HL-60/S4 treated with retinoic acid at 250 ng/mL for 4 days and 3 days (cell line): ENCODE data around the gene SLC25A48.

ENCODE experiments used
- in situ Hi-C: fragments of 300-500 bp; cut with MboI; formaldehyde crosslinking; loops from 2 replicates; pipeline ENCODE4 v1.7.0; 2022; ENCODE audit warnings: low sequenced_read_pairs

Gene SLC25A48

GRCh38 chr5:135879591-135879990 is 45.1 kb downstream of the SLC25A48 start:
- in situ Hi-C loops = loop anchor here (25.0 kb wide), 1 partner anchor 333 kb away; no protein-coding TSS in a partner anchor

DNA sequence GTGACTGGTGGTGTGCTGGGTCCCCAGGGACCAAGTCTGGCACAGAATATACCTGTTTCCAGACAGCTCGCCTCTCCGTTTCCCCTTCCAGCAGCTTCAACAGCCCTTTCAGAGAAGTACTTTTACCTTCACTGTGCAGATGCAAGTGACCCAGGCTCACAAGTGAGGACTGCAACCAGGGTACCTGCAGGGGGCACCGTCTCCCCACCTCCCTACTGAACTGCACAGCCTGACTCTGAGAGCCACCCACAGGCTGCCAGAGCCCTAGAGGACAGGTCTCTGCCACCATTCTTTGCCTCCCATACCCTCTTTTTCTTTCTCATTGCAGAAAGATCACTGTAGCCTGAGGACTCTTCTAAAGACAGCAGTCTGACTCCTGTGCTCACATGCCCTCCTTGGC is 45.8 kb downstream of the SLC25A48 start:
- in situ Hi-C loops = loop anchor here (25.0 kb wide), 1 partner anchor 332 kb away; no protein-coding TSS in a partner anchor

DNA sequence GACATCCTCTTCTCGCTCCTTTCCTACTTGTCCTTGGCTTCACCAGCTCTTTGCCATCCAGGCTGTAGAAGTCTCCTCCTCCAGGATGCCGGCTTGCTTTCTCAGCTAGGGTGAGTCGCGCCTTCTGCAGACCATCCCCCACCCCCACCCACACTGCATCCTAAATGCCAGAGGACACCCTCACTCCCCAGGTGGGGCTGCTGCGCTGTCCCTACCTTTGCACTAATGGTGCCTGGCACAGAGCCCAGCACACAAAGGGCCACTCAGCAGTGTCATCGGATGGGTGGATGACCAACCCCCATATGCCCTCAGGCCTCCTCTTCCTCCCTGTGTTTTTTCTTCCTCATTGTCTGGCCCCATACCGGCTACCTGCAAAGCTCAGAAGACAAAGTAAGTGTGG is 46.3 kb downstream of the SLC25A48 start:
- in situ Hi-C loops = loop anchor here (25.0 kb wide), 1 partner anchor 332 kb away; no protein-coding TSS in a partner anchor

DNA sequence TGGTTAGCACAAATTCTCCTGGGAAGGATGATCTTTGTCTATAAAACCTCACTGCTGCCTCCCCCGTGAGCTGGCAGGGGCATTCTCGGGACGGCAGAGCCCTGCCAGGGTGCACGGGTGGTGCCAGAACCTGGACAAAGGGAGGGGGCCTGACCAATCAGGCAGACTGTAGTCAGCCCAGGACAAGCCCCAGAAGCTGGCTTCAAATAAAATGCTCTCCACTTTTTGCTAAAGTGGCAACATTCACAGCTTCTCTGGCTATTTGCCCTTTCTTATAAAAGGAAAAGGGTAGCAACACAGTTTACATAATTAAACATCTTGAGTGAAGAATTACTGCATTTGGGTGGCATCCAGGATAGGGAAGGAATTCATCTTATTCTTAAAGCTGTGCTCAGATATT is 46.8 kb downstream of the SLC25A48 start:
- in situ Hi-C loops = loop anchor here (25.0 kb wide), 1 partner anchor 331 kb away; no protein-coding TSS in a partner anchor

DNA sequence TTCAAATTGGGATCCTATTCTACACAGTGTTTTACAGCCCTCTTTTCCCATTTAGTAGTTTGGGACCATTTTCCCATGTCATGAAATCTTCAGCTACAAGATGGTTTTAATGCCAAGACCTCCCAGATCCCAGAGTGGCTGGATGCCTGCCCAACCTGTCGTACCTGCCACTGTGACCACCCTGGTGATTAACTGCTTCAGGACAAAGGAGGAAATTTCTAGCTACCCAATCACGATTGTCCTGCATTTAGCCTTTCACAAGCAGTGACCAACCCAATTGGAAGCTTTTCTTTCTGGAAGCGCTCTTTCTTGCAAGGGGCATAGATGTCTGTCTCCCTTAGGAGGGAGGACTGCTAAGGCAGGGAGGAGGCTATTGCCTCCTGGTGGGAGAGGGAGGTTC is 47.4 kb downstream of the SLC25A48 start:
- in situ Hi-C loops = loop anchor here (25.0 kb wide), 1 partner anchor 330 kb away; no protein-coding TSS in a partner anchor

GRCh38 chr5:135883026-135883425 is 48.6 kb downstream of the SLC25A48 start:
- in situ Hi-C loops = loop anchor here (25.0 kb wide), 1 partner anchor 329 kb away; no protein-coding TSS in a partner anchor

DNA sequence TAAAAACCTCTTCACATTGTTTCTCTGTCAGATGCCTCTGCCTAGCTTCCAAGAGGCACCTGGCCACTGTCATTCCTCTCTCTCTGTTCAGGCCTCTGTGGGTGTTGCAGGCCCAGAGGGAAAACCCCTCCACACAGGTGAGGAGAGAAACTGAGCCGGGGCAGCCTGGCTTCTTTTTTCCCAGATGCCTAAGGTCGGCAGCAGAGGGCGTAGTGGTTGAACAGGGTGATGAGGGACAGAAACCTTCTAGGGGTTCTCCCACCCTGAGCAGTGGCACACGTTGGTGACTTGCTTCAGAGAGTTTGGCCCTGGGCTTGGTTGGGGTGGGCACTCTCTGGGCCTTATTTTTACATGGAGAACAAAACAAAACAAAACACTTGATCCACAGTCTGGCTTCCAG is 49.0 kb downstream of the SLC25A48 start:
- in situ Hi-C loops = loop anchor here (25.0 kb wide), 1 partner anchor 329 kb away; no protein-coding TSS in a partner anchor

- in situ Hi-C loops = loop anchor here (25.0 kb wide), 1 partner anchor 327 kb away; no protein-coding TSS in a partner anchor
These were observed 50.6 kb downstream of the SLC25A48 start for GRCh38 chr5:135885031-135885430.

- in situ Hi-C loops = loop anchor here (25.0 kb wide), 1 partner anchor 326 kb away; no protein-coding TSS in a partner anchor
These were observed 51.7 kb downstream of the SLC25A48 start for GRCh38 chr5:135886136-135886535.

DNA sequence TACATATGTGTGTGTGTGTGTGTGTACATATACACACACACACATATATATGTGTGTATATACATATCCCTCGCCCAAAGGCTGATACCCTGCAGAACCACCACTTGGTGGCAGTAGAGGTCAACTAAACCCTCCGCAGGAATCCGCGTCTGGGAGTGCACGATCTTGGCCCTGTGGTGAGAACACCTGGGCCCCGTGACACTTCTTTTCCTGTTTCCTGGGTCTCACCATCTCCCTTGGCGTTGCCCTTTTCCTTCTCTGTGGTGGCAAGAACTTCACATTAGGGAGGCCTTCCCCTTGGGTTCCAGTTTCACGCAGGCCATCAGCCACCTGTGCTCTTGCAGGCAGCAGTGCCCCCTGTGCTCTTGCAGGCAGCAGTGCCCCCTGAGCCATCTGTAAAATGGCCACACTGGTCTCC is 53.0 kb downstream of the SLC25A48 start:
- in situ Hi-C loops = loop anchor here (25.0 kb wide), 1 partner anchor 325 kb away; no protein-coding TSS in a partner anchor

- in situ Hi-C loops = loop anchor here (25.0 kb wide), 1 partner anchor 324 kb away; no protein-coding TSS in a partner anchor
These were observed 53.6 kb downstream of the SLC25A48 start for GRCh38 chr5:135887881-135888614.

DNA sequence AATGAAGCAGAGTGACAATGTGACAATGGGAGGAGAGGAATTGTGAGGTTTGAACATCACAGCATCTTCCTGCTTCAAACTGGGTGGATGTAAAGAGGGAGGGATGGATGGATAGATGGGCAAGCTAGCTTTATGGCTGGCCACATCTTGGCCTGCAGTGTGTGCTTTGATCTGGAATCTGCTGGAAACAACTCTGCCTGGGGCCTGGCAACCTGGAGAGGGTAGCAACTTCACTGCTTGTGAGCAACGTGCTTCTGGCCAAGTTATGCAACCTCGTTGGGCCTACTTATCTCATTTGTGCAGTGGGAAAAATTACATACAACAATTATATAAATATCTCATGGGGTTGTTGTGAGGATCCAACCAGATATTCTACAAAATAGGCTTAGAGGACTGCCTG is 55.8 kb downstream of the SLC25A48 start:
- in situ Hi-C loops = loop anchor here (25.0 kb wide), 1 partner anchor 322 kb away; no protein-coding TSS in a partner anchor

DNA sequence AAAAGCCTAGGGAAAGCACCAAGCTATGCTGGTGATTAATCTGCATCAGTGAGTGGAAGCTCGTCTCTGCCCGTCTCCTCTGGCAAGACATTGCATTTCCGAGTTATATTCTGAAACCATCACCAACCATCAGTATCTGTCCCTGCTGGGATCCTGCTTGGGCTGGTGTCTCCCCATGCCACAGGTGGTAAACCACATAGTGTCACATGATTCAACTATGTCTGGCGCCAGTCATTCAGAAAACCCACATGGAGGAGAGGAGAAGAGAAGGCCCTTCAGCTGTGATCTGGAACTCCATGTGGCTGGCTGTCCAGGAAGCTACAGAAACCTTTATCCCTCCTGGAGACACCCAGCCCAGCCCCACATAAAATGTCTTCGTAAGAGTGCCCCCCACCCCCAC is 56.4 kb downstream of the SLC25A48 start:
- in situ Hi-C loops = loop anchor here (25.0 kb wide), 1 partner anchor 321 kb away; no protein-coding TSS in a partner anchor

- in situ Hi-C loops = loop anchor here (25.0 kb wide), 1 partner anchor 321 kb away; no protein-coding TSS in a partner anchor
These were observed 56.8 kb downstream of the SLC25A48 start for GRCh38 chr5:135891268-135891667.

DNA sequence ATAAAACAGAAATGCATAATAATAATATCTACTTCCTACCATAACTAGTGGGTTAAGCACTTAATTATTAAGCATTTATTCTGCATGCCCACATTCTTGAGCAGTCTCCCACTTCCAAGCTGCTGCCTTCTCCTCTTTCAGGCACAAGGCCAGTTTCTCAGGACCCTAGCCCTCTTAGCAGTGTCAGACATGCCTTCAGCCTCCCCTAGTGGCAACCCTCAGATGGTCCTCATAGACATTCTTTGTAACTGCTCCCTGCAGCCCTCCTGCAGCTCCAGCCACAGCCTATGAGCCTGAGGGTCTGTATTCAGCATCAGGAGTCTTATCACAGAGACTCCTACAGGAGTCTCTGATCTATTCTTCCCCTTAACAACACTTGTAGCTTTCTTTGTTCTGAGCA is 57.3 kb downstream of the SLC25A48 start:
- in situ Hi-C loops = loop anchor here (25.0 kb wide), 1 partner anchor 321 kb away; no protein-coding TSS in a partner anchor

GRCh38 chr5:135894276-135894675 is 59.8 kb downstream of the SLC25A48 start:
- in situ Hi-C loops = loop anchor here (25.0 kb wide), 1 partner anchor 318 kb away; no protein-coding TSS in a partner anchor

- in situ Hi-C loops = loop anchor here (25.0 kb wide), 1 partner anchor 318 kb away; no protein-coding TSS in a partner anchor
These were observed 60.3 kb downstream of the SLC25A48 start for GRCh38 chr5:135894789-135895188.

DNA sequence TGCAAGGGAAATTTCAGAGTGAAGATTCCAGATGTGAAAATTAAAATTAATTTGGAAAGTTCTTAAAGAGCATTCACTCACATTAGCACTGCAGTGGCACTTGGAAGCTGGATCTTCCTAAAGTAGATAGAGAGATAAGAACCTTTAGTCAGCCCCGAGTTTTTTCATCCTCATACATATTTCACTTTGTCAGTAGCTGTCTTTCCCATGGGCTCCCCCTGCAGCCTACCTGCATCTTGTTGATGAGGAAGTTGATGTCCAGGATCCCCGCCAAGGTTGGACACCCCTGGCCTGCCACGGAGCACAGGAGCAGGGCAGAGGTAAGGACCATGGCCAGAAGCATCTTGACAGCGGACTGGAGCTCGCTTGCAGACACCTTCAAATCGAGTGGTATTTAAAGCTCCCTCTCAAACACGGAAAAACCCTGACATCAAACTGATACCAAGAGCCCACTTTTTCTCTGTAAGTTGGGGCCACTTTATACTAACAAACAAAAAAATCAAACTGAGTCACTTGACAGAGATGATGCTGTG is 61.1 kb downstream of the SLC25A48 start, which contains the start of gene IL9:
Gene IL9, minus strand, starts transcription at position 368 of the 533 bp plus-strand sequence. Its CDS starts 25 bp downstream, at position 343.
- in situ Hi-C loops = loop anchor here (25.0 kb wide), 1 partner anchor 317 kb away; no protein-coding TSS in a partner anchor

DNA sequence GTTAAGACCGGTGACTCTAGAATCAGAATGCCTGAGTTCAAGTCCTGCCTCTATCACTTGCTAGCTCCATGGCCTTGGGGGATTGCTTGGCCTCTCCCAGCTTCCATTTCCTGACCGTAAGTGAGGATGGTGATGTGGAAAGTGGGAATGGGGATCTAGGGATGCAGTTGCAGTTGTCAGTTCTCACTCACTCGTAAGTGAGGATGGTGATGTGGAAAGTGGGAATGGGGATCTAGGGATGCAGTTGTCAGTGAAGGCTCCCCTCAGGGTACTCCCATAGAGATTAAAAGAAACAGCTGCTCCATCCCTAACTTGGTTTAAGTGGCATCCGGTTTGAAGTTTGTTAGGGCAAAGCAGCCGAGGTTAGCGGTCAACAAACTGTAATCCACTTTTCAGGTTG is 64.2 kb downstream of the SLC25A48 start:
- in situ Hi-C loops = loop anchor here (25.0 kb wide), 1 partner anchor 314 kb away; no protein-coding TSS in a partner anchor

DNA sequence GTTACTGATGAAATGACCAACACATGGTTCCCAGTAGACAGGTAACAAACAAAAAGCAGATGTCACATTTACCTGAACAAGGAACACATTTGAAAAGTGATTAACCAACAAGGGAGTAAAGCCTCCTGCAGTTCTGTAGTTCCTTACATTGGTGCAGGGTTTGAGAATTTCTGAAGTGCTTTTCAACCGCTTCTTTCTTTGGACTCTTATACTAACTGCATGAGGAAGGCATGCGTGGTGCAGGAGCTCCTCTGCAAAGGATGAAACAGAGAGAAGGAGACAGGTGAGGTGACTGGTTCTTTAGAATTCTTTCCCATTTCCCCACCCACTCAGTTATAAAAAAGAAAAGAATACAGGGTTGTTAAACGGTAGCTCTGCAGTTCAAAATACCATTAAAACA is 65.8 kb downstream of the SLC25A48 start:
- in situ Hi-C loops = no loop called here

DNA sequence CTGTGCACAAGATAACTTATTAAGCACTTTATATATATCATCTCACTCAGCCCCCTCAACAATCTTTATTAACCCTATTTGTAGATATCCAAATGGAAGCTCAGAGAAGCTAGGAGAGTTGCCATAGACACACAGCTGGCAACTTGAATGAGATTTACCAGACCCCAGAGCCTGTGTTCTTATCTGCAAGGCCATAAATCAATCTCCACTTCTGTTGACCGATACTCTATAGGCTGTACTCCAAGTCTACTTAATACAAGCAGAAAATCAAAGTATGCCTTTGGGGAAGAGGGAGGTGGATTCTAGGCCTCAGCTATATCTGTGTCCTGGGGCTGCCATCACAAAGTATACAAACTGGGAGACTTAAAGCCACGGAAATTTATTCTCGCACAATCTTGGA is 67.2 kb downstream of the SLC25A48 start:
- in situ Hi-C loops = no loop called here
